Pons (tissue), 1 donor: ENCODE measurements around the gene TPM1.

ENCODE experiments used
- DNase-seq: peaks from one replicate; pipeline ENCODE4 v3.0.0-alpha.2; 2016; ENCODE audit warnings: low spot score

TPM1 gene

DNA sequence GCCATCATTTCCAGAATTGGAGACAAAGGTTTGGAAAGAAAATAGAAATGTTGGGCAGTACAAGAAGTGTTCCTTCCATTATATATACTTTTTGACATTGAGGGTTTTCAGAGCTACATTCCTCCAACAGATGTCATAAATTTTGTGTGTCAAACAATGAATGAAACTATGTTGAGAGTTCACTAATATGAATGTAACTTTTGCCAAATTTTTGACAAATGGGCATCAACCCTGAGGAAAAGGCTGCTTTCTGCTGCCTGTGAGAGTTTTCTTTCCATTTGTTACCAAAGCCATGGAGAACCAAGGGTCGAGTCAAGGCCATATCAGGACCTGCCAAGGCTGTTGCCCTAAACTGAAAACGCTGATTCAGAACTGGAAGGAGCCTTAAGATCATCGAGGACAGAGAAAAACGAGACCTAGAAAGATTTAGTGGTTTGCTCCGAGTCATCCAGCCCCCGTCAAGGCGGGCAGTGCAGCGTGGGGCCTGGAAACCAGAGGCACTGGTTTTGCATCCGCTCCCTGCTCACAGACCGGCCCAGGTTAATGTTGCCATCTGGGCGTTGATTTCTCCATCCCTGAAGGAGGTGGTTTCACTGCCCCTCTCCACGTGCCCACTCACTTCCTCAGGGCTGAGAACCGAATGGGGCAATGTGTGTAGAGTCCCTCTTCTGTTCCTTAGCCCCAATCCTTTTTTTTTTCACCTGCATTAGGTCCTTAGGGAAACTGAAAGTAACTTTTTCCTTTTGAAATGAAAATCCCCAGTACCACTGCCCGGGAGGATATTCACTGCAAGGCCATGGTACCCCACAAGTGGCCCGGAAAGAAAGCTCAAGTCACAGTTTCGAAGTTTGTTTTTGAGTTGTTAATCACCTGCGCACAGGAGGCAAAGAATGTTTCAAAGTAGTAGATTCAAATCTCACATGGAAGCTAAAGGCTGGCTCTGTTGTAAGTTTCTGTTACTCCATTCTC, 32.8 kb downstream of the TPM1 start:
- no peak for DNase-seq

DNA sequence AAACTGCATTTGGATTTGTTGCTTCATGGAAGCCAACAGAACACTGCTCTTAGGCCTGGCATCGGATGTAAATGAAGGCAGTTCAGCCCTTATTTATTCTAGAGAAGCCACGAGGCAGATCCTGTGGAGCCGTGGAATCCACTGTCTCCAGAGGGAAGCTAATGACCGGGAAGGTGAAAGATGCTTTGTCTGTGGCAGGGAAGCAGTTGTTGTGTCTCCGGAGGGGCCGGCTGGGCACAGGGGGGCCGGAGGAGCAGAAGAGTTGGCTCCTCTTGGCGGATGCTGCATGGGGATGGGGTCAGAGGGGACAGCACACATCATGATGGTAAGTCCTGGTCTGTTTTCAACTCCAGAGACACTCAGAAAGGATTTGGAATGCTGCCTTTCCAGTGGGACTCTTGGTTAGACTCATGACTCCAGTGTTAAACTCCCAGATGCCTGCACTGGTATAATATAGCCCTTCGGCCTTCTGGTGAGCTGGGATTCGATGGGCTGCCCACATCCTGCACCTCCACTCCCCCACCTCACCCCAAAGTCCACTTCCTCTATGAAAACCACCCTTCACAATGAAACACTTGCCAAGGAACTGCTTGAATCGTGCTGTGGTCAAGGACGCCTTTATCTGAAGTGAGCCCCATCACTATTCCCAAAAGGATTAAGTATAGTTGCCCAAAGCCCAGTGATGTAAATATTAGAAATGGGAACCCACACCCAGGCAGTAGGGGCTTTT, 33.6 kb downstream of the TPM1 start:
- no peak for DNase-seq

DNA sequence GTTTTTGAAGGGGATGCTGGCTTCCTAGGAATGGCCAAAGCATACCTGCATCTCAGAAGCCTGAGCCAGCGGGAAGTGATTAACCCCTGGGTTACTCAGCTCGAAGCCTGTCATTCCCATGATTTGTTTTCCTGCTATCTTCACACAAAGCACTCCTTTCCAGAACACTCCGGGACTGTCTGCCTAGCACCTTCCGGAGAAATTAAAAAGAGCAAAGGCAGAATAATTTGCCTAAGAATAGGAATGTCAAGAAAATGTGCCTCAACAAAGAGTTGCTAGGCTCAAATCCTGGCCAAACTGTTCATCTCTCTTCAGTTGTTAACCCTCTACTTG, 34.1 kb downstream of the TPM1 start:
- DNase-seq = no peak

DNA sequence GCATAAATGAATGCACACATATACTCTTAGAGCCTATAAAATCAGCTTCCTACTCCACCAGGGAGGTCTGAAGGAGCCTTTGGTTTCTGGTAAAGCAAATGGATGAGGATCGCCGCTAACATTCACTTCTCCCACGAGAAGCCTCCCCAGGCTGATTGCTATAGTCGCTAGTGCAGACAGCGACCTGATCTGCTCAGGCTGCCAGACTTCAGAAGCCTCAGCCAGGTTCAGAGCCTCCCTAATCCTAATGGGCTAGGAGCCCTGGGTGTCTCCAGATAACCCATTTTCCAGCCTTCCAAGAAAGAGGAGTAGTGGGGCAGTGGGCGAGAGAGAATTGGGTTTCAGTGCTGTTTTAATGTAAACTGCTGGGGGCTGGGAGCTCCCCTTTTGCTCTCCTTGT, 35.4 kb downstream of the TPM1 start:
- DNase-seq = no peak

DNA sequence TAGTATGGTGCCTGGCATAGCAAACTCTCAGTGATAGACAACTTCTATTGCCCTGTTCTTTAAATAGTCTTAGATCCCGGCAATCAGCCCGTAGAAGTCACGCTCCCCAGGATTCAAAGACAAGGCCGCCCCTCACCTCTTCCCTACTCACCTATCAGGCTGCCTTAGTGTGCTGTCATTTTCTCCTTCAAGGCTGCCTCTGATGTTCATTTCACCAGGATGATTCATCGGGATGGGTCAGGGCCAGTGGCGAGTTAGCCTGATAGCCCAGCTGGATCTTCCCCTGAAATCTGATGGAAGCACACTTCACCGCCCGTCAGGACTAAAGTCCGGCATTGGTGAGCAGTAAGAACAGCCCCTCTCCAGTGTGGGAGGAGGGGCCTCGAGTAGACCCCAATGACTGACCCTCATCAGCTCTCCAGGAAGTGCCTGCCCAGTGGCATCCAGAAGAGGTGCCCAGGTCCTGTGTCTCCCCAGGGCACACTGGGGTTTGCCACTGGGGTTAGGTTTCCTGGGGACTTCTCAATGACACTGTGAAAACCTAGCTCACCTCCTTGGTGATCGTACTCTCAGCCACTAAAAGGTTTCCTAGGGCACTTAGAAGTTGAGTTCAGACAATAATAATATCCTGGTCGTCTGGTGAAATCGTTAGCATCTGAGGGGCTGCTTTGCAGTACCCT, 37.5 kb downstream of the TPM1 start:
- DNase-seq = no peak

DNA sequence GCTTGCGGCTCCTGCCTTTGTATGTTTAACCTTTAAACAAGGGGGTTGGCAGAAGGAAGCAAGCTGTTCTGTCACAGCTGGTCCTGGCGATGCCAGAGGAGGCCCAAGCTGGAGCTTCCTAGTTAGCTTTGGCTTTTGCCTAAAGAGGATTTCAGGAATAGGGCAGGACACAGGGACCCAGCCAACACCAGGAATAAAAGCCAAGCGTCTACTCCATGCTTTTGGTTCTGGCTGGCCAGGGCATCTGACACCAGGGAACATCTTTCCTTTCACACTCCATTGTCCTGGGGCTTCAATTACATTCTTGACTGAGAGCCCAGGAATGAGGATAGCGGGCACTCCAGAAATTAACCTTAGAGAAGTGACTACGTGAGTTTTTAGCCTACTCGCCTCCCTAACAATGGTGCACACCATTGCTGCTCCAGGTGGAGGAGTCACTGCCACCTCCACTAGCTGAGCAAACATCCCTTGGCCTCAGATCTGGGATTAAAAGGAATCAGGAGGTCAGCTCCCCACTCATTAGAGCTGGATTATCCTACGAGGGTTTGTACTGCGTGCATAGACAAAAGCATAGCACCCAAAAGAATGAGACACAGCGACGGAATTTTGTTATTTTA, 38.2 kb downstream of the TPM1 start:
- no peak for DNase-seq

DNA sequence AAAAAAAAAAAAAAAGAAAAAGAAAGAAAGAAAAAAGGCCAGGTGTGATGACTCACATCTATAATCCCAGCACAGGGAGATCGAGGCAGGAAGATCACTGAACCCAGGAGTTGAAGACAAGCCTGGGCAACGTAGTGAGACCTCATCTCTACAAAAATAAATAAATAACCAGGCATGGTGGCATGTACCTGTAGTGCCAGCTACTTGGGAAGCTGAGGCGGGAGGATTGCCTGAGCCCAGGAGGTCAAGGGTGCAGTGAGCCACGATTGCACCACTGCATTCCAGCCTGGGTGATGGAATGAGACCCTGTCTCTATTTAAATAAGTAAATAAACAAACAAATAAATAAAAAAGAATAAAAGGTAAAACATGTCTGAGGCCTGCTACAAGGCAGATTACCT, 39.8 kb downstream of the TPM1 start:
- DNase-seq = no peak

DNA sequence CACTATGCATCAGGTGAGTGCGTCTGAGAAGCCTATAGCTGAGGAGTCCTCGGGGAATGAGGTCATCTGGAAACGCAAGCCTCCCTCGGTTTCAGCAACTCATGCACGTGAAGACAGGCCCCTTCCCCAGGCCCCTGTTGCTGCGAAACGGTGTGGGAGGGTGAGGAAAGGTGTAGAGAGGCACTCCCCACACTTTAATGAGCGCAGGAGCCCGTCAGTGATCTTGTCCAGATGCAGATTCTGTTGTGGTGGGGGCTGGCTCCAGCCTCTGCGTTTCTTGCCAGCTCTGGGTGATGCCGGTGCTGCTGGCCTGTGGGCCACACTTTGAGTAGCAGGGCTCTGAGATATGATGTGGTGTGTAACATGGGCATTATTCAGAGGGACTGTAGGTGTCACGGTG, 40.5 kb downstream of the TPM1 start:
- no peak for DNase-seq

DNA sequence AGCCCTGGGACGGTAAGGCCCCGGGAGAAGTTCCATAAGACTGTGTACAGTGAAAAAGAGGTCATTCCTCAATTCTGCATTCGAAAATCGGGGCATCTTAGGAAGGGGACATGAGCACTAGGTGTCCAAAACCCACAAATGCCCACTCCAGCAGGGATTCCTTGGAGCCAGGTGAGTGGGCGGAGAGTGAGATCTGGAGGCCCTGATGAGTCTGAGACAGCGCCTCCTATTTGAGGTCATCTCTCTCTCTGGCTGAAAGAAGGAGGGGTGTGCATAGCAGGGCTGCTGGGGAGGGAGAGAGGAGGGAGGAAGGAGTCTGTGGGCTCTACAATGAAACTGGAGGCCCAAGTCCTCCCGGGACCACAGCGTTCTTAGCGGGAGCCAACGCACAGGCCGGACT, 41.0 kb downstream of the TPM1 start:
- DNase-seq = no peak

DNA sequence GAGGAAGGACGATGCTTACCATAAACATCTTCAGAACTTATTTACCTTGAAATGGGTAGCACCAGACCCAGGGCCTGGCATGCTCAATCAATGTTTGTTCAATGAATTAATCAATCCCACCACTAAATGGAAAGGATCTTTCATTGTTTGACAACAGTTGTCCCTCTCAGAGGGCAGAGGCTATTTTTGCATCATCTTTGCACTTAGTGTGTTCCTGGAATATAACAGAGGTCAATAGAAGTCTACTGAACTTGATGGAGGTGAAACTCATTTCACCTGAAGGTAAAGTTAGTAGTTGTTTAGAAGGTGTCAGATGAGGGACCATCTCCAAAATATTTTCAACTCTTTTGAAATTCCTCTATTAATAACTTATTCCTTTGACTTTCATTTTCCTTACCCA, 42.3 kb downstream of the TPM1 start:
- no peak for DNase-seq

DNA sequence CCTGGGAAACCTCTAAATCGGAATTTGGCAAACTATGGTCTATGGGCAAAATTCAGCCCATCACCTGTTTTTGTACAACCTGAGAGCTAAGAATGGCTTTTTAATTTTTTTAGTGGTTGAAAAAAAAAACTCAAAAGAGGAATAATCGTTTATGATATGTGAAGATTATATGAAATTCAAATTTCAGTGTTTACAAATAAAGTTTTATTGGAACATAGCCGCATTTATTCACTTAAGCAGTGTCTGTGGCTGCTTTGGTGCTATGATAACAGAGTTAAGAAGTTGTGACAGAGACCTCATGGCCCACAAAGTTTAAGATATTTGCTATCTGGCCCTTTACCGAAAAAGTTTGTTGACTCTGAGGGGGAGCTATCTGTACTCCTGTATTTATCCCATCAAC, 42.7 kb downstream of the TPM1 start:
- DNase-seq = no peak

DNA sequence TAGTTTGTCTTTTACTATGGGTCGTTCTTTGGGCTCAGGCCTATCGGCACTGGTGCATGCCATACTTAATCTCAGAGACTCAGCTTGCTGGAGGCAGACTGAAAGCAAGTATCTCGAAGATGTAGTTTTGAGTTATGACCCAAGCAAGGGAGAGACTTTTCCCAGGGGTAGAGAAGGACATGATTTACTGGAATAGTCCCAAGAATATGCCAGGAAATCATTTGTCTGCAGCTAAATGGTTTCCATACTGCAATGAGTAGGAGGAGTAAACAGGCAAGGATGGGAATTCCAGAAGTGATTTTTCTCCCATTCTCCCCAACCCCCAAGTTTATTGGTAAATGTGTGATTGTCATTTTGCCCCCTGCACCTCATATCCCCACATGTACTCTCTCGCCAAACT, 43.7 kb downstream of the TPM1 start:
- DNase-seq = no peak

DNA sequence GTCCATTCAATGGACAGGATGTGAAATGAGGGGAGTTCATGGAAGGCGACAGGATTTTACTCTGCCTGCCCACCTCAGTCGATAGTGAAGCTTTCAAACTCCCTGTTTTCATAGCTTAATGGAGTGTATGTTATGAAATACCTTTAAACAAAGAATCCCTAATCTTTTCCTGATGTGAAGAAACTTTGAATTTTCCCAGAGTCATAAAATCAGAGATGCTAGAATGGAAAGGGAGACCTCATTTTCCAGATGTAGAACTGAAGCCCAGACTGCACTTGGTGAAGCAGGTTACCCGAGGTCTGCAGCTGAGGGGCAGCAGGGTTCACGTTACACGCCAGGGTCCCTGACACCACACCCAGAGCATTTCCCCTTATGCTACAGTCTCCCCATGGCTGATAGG, 44.4 kb downstream of the TPM1 start:
- no peak for DNase-seq

DNA sequence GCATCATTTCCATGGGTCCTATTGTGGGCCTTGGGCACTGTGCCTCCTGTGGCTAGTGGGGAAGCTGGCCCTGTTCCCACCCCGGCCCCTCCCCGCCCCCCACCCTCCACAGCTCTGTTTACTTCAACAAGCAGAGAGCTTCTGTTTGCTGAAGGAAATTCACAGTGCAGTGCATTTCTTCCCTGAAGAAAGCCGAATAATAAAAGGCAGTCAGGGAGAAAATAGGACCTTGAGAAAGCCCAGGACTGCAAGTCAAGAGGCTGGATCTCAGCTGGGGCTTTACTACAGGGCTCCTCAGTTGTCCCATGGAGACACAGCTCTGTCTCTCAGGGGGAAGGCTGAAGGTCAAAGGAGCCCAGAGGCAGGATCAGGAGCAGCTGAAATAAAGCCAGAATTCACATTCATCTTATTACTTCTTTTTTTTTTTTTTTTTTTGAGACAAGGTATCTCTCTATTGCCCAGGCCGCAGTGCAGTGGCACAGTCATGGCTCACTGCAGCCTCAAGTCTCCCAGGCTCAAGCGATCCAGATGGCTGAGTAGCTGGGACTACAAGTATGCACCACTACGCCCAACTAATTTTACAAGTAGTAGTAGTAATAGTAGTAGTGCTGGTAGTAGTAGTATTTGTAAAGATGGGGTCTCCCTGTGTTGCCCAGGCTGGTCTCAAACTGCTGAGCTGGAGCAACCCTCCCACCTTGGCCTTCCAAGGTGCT, 46.1 kb downstream of the TPM1 start:
- no peak for DNase-seq

DNA sequence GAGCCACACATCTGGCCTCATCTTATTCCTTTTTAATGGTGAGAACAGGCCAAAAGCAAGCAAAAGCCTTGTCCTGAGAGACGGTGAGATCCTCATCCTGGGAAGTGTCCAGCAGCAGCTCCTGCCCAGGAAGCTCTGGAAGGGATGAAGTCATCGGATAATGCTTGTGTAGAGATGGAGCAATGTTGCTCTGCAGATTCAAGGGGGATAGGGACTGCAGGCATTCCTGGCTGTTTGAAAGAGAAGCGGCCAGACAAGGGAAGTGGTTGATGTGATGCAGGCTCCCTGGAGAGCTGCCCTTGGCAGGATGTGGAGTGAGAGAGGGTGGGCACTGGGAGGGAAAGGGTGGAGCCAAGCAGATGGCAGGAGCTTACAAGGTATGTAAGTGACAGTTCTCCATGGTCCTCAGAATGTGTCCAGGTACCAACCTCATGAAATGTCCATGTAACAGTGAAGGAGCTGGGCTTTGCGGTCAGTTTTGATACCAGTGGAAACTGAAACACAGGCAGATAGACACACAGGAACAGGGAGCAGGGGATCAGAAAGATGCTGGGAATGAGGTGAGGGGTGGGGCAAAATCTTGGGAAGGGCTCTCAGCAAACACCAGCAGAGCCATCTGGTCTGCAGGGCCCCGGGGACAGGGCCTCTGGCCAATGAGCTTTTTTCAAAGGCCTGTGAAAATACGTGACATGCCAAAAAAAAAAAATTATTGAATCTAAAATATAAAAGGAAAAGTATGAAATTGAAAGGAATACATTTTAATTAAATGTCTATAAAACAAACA, 46.9 kb downstream of the TPM1 start:
- no peak for DNase-seq

DNA sequence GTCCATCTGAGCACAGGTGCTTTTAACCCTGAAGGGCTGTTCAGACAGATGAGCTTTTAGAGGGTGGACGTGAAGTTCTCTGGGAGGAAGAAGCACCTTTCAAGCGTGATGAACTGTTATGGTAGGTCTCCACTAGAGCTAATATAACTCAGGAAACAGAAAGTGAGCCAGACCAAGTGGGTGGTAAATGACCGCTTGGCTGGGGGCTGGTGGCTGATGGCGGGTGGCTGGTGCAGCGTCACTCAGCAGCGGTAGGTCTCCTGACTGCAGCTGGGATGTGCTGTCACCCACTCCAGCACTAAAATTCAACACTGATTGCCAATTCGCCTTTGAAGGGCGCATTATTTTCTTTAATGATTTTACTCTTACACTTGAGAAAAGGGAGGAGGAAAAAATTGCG, 47.9 kb downstream of the TPM1 start:
- no peak for DNase-seq

DNA sequence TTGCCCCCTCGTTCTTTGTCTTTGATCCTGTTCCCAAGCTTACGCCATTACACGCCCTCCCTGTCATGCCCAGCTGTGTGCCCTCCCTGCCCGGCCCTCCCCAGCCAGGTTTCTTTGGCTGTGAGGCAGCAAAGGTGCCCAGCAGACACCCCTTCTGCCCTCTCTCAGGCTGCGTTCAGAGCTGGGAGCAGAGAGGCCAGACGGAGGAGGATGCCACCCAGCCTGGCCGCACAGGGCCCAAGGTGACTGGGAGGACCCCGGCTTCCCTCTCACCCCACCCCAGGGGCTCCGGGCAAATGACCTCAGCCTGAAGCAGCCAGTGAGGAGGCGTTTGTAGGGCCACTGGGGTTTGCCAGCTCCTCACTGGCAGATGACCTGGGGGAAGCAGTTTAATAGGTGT, 48.3 kb downstream of the TPM1 start:
- no peak for DNase-seq

DNA sequence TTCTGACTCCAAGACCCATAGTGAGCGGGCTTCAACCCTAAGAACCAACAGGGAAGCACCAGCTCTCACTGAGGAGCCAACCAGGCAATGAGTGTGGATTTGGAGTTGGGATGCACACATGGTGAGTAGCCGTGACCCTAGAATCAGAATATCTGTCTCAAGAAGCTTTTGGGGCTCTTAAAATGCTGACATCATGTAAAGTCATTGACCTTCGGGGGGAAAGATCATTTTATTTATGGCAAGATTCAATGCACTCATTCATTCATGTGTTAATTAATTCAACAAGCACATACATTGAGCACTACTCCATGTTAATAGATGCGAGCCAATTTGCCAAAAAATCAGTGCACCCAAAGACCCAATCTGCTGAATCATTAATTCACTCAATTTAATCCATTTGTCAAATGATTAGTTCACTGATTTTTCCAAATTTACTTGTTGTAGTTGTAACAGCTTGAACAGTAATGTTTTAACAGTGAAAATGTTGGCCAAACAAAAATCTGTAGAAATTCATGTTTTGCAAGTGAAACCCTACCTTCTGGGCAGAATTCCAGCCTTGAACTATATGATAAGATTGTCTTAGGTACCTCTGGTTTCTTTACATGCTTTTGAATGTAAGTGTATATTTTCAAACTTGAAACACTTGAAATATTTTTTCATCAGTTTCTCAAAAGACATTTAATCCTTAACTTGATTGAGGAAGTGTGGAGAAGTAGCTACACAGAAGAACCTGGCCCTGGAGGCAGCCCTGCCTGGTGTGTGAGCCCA, 49.3 kb downstream of the TPM1 start:
- no peak for DNase-seq

DNA sequence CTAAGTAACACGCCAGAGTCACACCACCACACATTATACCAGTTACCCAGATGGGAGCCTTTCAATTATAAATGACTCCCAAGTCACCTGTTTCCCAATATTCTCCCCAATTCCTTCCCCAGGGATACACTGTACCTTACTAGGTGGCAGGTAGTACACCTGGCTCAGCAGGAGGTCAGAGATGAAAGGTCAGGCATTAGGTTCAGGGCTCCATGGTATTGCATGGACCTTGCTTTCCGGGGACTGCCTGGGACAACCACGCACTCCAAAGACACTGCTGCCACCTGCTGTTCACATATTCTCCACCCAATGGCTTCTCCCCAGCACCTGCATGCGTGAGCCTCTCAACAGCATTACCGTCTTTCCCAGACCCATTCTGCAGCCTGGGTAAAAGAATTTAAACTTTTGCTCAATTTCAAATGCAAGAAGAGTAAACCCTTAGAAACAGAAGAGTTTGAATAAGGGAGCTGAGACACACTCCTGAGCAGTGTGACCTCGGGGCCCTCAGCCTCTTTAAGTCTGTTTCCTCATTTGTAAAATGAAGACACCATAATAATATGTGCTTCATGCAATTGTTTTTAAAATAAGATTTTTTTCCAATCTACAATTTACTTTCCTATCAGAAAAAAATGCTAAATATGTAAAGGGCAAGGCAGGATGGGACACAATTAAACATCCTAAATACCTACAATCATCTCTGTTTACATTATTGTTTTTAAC, 51.1 kb downstream of the TPM1 start:
- peak; percentile 82 for DNase-seq

DNA sequence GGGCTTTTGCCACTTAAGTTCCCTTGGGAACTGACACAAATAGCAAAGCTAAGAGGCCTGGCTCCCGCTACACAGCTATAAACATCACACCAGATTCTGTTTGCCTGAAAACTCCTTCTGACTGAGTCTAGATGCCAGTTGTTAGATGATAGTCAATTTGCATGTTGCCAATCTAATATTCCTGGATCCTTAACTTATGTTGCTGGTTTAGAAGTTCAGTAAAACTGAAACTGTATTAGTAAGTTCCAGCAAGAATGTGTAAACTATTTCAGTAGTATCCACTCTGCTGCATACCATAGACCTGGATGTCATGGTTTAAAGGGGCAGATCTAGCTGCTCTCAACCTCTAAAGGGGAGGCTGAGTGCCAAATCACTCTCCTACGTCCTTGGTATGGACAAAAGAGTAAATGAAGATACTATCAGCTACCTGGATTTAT, 52.0 kb downstream of the TPM1 start:
- no peak for DNase-seq
